Measurements from ENCODE around the gene KCNB1. TPM values are rescaled to one million over a fixed set of nuclear protein-coding genes. Genes with fewer than 3 reads are reported as not detected.

KCNB1 gene
- total RNA-seq, 1 donor from 2014 or later, result not detected

DNA sequence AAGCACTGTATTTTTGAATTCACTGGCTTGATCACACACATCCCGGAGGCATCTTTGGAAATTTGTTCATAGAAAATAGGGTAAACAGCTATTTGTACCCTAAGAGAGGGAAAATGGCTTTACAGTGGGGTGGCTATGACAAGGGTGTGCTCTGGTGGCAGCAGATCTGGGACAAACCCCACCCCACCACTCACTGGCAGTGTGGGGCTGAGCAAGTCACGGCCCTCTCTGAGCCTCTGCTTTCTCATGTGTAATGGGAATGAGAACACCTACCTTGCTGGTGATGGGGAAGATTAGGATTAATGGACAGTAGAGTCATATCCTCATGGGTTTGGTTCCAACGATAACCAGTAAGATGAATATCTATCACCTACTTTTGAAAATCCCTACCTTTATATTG, 78.0 kb downstream of the KCNB1 start:
- no peak for ATAC-seq (ENCODE audit: low read depth)
- Mint-ChIP-seq H3K27ac (no peak overlapping the region), H3K27me3 (peaks cover 20% of the 10 kb centered on the region), H3K4me3 (no peak overlapping the region), H3K4me1 (no peaks in the 10 kb centered on the region), H3K36me3 (ENCODE audit: low read depth) (no peaks in the 10 kb centered on the region), H3K9me3 (peaks cover 2% of the 10 kb centered on the region)
- intact Hi-C loops (cut with micrococcal nuclease), result no loop called here
- DNase-seq, result no peak
- ChIA-PET CTCF (no interaction called here), POLR2A (no interaction called here)
- TF ChIP-seq, protein P1, sequence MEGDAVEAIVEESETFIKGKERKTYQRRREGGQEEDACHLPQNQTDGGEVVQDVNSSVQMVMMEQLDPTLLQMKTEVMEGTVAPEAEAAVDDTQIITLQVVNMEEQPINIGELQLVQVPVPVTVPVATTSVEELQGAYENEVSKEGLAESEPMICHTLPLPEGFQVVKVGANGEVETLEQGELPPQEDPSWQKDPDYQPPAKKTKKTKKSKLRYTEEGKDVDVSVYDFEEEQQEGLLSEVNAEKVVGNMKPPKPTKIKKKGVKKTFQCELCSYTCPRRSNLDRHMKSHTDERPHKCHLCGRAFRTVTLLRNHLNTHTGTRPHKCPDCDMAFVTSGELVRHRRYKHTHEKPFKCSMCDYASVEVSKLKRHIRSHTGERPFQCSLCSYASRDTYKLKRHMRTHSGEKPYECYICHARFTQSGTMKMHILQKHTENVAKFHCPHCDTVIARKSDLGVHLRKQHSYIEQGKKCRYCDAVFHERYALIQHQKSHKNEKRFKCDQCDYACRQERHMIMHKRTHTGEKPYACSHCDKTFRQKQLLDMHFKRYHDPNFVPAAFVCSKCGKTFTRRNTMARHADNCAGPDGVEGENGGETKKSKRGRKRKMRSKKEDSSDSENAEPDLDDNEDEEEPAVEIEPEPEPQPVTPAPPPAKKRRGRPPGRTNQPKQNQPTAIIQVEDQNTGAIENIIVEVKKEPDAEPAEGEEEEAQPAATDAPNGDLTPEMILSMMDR (IDR thresholded peaks at IDR 0.05), result no peak

DNA sequence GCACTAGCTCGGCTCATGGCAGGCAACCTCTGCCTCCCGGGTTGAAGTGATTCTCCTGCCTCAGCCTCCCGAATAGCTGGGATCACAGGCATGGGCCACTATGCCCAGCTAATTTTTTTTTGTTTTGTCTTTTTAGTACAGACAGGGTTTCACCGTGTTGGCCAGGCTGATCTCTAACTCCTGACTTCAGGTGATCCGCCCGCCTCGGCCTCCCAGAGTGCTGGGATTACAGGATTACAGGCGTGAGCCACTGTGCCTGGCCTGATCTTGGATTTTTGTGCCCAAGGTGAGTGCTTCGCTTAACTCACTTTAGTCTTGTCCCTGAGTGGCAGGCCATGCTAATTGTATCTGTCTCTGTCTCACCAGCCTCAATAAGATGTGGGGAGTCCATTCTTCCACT, 78.6 kb downstream of the KCNB1 start:
- Mint-ChIP-seq H3K4me1 (no peaks in the 10 kb centered on the region), H3K27me3 (peaks cover 17% of the 10 kb centered on the region), H3K4me3 (no peak overlapping the region), H3K36me3 (ENCODE audit: low read depth) (no peaks in the 10 kb centered on the region), H3K27ac (no peak overlapping the region), H3K9me3 (peaks cover 2% of the 10 kb centered on the region)
- DNase-seq, result no peak
- ChIA-PET POLR2A (no interaction called here), CTCF (no interaction called here)
- intact Hi-C loops (cut with micrococcal nuclease), result no loop called here
- TF ChIP-seq, protein P1 (IDR thresholded peaks at IDR 0.05), result no peak
- no peak for ATAC-seq (ENCODE audit: low read depth)

DNA sequence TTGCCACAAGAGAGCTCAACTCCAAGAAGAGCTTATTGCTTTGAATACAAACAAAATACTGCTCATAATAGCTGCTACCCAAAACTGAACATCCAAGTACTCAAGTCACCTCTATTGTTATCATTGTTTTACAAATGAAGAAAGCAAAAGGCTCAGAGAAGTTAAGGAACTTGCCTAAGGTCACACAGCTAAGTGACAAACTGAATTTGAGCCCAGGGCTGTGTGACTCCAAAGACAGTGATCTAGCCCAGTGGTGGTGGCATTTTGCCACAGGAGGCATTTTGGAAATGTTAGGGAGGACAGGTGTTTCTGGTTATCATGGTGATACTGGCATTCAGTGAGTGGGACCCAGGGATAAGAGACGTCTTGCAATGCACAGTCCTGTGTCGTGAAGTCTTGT, 79.5 kb downstream of the KCNB1 start:
- H3K9me3 Mint-ChIP-seq, result peaks cover 2% of the 10 kb centered on the region

DNA sequence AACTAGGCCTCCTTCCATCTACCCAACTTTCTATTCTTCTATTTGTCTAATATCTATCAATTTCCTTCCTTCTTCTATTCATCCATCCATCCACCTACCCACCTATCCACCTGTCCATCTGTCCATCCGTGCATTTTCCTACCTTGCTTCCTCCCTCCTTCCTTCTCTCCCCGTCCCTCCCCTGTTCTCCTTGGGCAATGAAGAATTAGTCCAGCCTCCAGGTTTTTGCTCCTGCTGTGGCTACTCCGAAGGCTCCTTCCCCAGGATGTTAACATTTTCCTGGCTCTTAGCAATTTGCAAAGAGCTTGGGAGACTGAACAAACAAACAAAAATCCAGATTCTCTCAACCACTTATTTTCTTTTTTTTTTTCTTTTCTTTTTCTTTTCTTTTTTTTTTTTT, 81.6 kb downstream of the KCNB1 start:
- Mint-ChIP-seq H3K27ac (no peak overlapping the region), H3K27me3 (peaks cover 15% of the 10 kb centered on the region), H3K4me1 (no peaks in the 10 kb centered on the region), H3K36me3 (ENCODE audit: low read depth) (no peaks in the 10 kb centered on the region), H3K4me3 (no peak overlapping the region), H3K9me3 (peaks cover 2% of the 10 kb centered on the region)
- intact Hi-C loops (cut with micrococcal nuclease), result no loop called here
- ChIA-PET POLR2A (no interaction called here), CTCF (no interaction called here)
- no peak for ATAC-seq (ENCODE audit: low read depth)
- TF ChIP-seq, protein P1 (IDR thresholded peaks at IDR 0.05), result no peak
- no peak for DNase-seq

More for the DNA sequence above, 79.5 kb downstream of the KCNB1 start:
- H3K27me3 Mint-ChIP-seq, result peaks cover 15% of the 10 kb centered on the region
- CTCF ChIA-PET, result no interaction called here
- H3K4me3 Mint-ChIP-seq, result no peak overlapping the region
- no peaks in the 10 kb centered on the region for H3K4me1 Mint-ChIP-seq
- H3K36me3 Mint-ChIP-seq (ENCODE audit: low read depth), result no peaks in the 10 kb centered on the region
- intact Hi-C loops (cut with micrococcal nuclease), result no loop called here
- ATAC-seq (ENCODE audit: low read depth) (no peak), DNase-seq (no peak)
- TF ChIP-seq, protein P1 (IDR thresholded peaks at IDR 0.05), result no peak
- POLR2A ChIA-PET, result no interaction called here
- H3K27ac Mint-ChIP-seq, result no peak overlapping the region

DNA sequence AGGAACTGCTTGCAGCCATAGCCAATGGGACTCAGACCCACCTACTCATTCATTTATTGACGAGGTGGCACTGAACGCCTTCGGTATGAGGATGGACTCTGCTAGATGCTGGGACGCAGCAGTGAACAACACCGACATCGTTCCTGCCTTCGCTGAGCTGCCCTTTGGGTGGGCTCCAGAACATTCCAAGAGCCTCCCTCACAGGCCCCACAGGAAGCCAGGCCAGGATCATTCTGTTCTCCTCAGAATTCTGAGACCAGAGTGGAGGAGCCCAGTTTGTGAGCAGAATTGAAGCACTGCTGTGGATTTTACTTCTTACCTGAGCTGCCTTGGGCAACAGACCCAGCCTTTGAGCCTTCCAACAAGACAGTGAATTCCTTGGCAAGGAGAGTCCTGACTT, 82.1 kb downstream of the KCNB1 start:
- intact Hi-C loops (cut with micrococcal nuclease), result no loop called here
- Mint-ChIP-seq H3K9me3 (peaks cover 2% of the 10 kb centered on the region), H3K36me3 (ENCODE audit: low read depth) (no peaks in the 10 kb centered on the region), H3K27ac (no peak overlapping the region), H3K4me1 (no peaks in the 10 kb centered on the region), H3K4me3 (no peak overlapping the region), H3K27me3 (peaks cover 15% of the 10 kb centered on the region)
- POLR2A ChIA-PET, result no interaction called here
- TF ChIP-seq, protein P1 (IDR thresholded peaks at IDR 0.05), result no peak
- DNase-seq (no peak), ATAC-seq (ENCODE audit: low read depth) (no peak)
- CTCF ChIA-PET, result no interaction called here
